GM18499 (cell line): ENCODE measurements around the gene PTPRM.

Experiments
- ATAC-seq: cut with Tn5 transposase; IDR thresholded peaks from one replicate; pipeline ENCODE4 v1.9.1; 2021; ENCODE audit warnings: moderate number of reproducible peaks; ENCODE audit not compliant: insufficient read depth, unreplicated experiment

The PTPRM gene

DNA sequence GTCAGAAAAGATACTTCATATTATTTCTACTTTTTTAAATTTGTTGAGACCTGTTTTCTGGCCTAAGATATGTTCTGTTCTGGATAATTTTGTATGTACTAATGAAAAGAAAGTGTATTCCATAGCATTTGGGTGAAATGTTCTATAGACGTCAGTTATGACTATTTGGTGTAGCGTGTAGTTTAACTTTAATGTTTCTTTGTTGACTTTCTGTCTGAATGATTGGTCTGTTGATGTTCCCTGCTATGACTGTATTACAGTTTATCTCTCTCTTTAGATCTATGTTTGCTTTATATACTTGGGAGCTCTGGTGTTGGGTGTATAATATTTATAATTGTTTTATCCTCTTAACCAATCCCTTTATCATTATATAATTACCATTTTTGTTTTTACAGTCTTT lies 352.4 kb downstream of the PTPRM start:
- ATAC-seq = no peak

DNA sequence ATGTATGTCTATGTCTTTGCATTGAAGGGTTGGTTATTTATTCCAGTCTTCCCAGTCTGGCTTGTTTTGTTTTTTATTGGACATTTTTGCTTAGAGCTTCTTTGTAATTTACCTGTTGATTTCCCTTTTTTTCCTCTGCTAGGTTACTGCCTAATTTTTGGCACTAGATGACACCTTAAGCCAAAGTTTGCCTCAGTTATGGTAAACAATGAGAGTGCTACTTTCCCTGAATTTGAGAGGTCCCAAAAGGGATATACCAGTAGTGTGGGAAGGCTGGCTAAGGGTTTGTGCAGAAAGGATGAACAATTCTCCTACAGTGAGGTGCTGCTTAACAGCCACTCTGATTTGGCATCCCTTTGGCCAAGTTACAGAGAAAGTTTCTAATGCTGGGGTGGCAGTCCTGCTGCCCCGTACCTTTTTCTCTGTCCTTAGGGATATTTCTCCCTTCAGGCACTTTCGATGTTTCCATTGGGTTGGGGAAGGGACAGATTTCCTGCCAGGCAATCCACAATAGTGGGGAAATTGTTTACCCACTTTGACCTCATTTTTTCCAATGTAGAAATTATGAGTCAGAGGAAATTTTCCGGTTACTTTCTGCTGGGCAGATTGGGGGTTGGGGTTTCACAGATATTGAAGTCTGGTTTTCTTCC lies 354.9 kb downstream of the PTPRM start:
- no peak for ATAC-seq

- no peak for ATAC-seq
Observed at GRCh38 chr18:7923105-7923504, 356.0 kb downstream of the PTPRM start.

DNA sequence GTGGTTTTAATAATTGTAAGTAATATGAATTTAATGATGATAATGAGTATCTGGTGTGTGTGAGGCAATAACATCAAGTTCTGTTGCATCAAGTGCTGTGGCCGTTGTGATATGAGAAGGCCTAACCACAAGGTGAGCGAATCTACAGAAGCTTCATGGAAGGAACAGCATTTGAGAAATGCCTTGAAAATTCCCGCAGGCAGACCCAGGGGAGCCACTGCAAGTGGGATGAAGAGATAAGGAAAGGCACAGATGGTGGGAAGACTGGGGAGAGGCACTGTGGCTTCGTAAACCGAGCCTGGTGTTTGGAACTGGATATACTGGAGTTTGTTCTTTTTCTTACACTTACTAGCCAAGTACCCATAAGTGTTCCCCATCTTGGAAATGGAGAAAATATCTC lies 357.5 kb downstream of the PTPRM start:
- ATAC-seq = no peak

GRCh38 chr18:7926526-7926925 lies 359.4 kb downstream of the PTPRM start:
- no peak for ATAC-seq

DNA sequence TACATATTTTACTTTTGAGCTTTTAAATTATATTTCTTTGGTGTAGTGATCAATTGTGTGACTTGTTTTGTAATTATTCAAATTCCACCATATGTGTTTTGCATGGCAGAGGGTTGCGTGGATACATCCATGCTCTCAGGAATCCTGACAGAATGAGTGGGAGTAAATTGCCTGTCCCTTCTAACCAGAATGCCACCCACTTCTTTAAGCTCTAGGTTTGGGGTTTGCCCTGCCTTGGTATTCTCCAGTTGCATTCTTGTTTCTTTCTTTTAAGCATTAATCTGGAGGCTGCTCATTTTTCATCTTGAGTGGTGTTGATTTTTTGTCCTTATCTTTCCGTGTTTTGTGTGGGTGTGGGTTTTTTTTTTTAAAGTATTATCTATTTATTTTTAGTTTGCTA lies 360.0 kb downstream of the PTPRM start:
- no peak for ATAC-seq

DNA sequence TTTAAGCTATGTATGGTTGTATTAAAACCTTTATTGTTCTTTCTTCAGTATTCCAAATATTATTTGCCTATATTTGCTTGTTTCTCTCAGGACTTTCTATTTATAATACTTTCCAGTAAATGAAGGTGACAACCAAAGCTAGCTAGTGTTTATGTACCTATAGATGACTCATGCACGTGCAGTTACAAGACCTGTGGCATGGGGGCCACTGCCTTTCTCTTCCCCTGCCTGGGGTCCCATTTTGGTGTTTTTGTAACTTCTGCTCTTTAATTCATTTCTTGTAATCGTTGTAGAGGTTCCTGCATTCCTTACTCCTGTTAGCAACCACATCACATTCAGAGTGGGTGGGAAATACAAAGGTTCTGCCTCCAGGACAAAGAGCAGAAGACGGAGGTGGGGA lies 364.6 kb downstream of the PTPRM start:
- ATAC-seq = no peak

GRCh38 chr18:7937268-7937667 lies 370.2 kb downstream of the PTPRM start:
- no peak for ATAC-seq

GRCh38 chr18:7939521-7939920 lies 372.4 kb downstream of the PTPRM start:
- no peak for ATAC-seq

- no peak for ATAC-seq
Observed at GRCh38 chr18:7940379-7940778, 373.3 kb downstream of the PTPRM start.

DNA sequence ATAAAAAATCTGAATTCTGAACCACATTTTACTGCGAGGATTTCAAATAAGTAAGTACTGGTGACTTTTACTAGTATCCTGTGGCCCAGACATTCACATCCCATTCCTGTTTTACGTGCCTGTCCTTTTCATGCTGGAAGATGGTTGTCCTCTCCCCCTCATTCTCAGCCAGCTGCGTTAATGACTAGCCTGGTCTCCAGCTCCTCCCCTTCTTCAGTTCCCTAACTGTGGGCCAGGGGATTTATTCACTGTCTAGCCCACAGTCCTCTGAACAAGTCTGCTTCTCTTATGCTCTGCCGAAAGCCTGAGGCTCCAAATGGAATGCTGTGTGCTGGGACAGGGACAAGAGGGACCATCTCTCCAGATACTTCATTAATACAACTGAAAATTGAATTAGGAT lies 373.9 kb downstream of the PTPRM start:
- no peak for ATAC-seq

- ATAC-seq = no peak
Observed at GRCh38 chr18:7941533-7941932, 374.4 kb downstream of the PTPRM start.

GRCh38 chr18:7945882-7946281 lies 378.8 kb downstream of the PTPRM start:
- no peak for ATAC-seq

DNA sequence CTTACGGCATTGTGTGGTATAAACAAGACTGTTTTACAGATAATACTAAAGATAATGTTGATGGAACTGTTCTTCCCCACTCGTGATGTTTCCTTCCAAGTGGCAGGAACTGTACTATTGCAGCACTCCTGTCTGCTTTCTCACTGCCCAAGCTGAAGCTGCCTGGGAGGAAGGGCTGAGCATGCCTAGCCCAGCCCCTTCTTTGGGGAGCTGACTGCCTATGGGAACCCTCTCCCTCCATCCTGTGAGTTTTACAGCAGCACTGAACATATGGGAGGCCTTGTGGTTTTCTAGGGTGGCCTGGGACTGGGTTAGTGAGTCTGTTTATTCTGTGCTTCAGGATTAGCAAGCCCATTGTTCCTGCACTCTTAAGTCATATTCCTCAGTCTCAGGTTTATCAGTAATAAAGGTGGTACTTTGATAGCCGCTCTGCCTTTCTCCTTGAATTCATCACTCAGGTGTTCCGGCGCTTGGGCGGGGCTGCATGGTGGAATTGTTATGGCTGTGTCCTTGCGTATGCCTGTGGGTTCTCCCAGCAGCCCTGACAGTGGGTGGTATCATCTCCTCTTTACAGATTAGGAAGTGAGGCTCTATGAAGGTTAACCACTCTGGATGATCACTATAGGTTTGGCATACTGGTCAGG lies 379.7 kb downstream of the PTPRM start:
- ATAC-seq = no peak

DNA sequence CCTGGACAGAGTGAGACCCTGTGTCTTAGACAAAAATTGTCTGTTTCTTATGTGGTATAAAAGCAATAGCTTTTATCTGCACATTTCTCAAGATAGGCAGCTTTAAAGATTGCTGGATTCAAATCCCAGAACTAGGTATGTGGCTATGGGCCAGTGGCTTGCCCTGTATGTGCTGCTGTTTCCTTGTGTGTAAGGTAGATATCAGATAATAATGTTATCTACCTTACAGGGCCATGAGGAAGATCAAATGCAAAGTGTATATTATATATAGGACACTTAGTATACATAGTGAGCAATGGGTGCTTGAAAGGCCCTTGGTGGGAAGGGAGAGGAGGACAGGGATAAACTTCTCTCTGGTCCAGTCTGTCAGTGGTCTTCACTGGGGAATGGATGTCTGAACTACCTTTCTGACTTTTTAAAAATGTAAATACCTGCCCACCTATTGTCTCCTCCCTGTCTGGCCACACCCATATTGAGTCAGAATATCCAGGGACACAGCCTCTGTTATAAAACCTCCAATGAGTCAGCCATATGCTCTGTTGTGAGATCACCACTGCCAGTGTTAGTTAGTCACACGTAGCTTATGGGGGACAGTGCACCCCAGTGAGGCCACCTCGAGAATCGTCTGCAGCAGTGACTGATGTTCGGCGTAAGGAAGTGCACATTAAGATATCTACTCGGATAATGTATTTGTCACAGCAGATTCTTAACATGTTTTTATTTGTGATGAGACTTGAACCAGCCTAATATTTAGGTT lies 383.4 kb downstream of the PTPRM start:
- ATAC-seq = no peak

DNA sequence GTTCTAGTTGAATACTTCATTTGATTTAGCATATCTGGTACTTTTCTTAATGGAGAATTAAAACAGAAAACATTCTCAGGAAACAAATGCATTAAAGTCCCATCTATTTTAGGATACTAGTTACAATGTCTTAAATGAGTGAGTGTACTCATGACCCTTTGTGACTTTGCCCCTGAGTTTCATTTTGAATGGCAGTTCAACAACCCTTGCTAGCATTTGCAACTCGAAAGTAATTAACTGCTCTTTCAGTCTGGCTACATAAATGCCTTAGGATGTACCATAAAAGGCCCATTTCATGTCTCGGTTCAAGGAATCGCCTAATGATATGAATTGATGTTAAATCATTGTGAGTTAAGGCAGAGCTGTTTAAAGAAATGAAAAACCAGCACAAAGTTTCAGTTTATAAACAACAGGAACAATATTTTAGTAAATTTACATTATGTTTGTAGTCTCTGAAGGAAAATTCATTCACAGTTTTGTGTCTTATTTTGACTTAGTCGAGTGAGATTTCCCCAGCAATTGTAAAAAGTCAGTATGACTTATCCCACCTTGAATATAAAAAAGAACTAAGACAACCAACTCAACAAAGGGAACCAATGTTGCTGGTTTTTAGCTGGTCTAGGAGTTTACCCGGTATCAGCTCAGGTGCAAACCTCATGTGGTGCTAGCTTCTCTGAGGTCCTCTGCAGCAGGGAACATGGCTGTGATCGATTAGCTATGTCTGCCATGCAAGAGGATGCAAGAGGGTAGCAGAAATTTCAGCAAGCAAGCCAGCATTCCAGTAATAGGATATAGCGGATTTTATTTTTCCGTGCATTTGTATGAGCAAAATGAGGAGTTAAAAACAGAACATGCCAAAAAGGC lies 386.2 kb downstream of the PTPRM start:
- ATAC-seq = no peak

DNA sequence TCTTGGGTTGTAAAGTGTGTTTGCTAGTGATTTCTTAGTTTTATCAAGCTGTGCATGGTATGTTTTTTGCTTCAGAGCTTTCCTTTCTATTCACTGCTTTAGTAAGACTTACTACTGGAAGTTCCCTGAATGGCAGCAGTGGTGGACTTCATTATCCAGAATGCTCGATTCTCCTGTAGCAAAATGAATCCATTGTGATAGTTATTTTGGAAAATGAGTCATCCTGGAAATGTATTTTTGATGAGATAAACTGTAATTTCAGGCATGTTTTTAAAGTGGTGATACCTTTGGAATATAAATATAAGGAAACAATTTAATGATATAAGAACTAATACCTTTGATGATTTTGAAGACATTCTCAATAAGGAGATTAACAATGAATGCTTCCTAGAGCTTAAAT lies 387.1 kb downstream of the PTPRM start:
- no peak for ATAC-seq

DNA sequence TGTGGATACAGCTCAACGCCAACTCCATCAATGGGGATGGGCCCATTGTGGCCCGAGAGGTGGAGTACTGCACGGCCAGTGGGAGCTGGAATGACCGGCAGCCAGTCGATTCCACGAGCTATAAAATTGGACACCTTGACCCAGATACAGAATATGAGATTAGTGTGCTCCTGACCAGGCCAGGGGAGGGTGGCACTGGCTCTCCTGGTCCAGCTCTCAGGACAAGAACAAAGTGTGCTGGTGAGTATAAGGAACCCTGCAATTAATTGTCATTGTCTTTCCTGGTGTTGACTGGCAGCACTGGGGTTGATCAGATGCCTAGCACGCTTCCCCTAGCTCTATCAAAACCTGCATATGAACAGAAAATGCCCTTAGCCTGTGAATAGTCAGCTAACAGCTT lies 388.1 kb downstream of the PTPRM start:
- no peak for ATAC-seq

- ATAC-seq = no peak
Observed at GRCh38 chr18:7957297-7957696, 390.2 kb downstream of the PTPRM start.

- ATAC-seq = no peak
Observed at GRCh38 chr18:7958081-7958896, 391.2 kb downstream of the PTPRM start.
